ENCODE measurements around the gene CNKSR2.
"Not testable (repeated sequence)": the region's sequence is repeated elsewhere in the genome, so short reads cannot be mapped to it uniquely, and the experiment has no call there.

The CNKSR2 gene

GRCh38 chrX:21457718-21458117 lies 83.5 kb downstream of the CNKSR2 start:
- no peak for DNase-seq

DNA sequence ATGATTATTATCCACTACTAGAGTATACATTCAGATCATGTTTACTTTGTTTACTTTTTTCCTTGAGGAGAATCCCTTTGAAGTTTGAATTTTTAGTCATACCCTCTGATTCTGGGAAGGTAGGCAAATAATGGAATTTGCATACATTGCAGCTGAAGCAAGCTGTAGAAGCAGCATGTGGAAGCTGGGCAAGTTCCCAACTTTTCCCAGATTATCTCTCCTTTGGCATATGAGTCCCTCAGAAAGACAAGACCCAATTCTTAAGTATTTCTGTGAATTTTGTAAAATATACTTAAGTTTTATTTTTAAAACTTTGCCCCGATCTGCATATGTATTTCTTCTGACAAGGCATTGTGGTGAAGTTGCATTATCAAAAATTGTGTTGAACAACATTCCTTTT lies 94.9 kb downstream of the CNKSR2 start:
- DNase-seq = no peak

DNA sequence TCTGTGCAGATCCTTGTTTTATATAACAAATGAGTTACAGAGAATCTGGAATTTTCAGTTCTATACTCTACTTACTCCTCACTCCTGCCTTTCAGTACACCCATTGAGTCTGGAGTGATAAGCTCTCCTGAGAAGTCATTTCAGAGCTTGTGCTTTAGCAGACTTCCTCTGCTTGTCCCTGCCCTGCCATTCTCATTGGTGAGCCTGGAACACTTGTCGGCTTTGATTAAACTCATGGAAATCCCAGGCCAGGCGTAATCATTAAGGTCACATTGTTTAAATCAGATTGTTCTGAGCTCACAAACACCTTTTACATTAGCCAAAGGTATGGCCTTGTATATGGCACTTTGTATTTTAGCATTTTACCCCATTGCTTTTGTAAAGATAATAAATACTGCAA lies 102.7 kb downstream of the CNKSR2 start:
- DNase-seq = no peak

DNA sequence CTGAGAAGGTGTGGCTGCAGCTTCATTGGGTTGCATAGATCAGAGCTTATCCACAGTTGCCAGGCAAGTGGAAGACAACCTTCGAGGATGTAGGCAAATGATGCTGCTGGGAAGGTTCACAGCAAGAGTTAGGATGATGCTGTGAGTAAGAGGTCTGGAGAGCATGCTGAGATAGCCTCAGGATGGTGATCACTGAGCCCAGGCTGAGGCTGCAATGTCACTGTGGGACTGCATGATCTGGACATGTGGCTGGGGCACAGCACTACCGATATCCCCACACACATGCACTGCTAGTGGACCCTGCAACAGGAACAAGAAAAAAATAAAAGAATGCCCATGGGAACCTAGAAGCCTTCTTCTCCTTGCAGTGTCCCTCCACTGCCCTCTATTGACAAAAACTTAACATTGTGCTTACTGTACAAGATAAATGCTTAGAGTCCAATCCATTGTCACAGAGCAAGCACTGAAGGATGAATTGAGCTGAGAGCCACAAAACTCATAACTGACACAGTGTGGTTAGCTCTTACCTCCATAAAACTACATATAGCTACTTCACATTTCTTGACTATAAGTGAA lies 105.6 kb downstream of the CNKSR2 start:
- DNase-seq = no peak

- no peak for DNase-seq
Observed at GRCh38 chrX:21481761-21482160, 107.5 kb downstream of the CNKSR2 start.

DNA sequence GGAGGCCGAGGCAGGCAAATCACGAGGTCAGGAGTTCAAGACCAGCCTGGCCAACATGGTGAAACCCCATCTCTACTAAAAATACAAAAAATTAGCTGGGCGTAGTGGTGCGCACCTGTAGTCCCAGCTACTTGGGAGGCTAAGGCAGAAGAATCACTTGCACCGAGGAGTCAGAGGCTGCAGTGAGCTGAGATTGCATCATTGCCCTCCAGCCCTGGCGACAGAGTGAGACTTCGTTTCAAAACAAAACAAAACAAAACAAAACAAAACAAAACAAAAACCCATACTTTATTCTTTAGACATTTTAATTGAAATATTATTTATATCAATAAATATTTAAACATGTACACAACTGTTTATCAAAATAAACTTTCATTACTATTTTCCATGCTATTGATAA lies 109.8 kb downstream of the CNKSR2 start:
- not testable (repeated sequence) for DNase-seq

- DNase-seq = no peak
Observed at GRCh38 chrX:21487832-21488231, 113.6 kb downstream of the CNKSR2 start.

- no peak for DNase-seq
Observed at GRCh38 chrX:21490341-21490740, 116.1 kb downstream of the CNKSR2 start.

GRCh38 chrX:21493226-21493830 lies 119.1 kb downstream of the CNKSR2 start:
- DNase-seq = no peak

DNA sequence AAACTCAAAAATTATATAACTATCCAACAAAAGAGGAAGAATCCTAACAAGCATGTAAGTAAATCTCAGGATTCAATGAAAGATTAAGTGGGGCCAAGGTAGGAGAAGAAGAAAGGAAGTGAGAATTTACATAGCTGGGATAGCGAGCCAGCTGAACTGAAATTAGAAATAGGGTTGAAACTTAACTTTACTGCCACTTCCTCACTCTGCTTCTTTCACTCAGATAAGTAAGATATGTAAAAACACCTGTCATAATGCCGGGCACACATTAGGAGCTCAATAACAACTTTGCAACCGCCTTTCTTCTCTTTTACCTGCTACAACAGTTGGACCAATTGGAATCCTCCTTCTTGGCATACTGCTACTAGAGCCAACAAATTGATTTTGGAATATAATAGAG lies 129.4 kb downstream of the CNKSR2 start:
- no peak for DNase-seq

DNA sequence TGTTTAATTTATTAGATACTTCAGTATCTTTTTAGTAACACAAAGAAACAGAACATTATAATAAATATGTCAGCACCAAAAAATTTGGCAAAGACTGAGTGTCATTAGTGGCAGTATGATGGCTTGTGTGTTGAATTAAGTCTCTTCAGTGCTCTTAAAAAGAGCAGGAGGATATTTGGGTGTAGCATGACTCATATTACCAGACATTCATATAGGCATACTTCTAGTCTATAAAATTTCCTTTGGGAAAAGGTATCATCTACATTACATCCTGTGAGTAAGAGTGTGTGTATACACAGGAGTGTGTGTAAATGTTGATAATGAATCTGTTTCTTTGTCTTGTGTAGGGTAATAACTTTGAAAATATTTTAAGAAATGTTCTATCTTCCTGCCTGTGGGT lies 135.7 kb downstream of the CNKSR2 start:
- DNase-seq = no peak

- DNase-seq = no peak
Observed at GRCh38 chrX:21524008-21524407, 149.8 kb downstream of the CNKSR2 start.

- no peak for DNase-seq
Observed at GRCh38 chrX:21528076-21528475, 153.9 kb downstream of the CNKSR2 start.

DNA sequence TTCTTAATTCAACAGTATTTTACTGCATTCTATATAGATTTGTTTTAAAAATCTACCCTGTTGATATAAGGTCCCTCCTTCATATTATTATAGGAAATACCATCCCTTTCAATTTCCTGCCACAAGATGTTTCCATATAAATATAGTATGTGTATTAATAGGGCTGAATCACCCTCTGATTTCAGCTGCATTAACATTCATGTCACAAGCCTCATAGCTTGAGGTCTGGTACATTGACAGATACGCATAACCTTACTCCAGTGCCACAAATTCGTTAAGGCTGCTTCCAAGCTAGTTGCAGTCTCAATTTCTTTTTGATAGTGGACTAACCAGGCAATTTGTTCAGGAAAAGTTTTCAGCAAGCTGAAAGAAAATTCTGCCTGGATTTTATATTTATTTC lies 155.6 kb downstream of the CNKSR2 start:
- DNase-seq = no peak

DNA sequence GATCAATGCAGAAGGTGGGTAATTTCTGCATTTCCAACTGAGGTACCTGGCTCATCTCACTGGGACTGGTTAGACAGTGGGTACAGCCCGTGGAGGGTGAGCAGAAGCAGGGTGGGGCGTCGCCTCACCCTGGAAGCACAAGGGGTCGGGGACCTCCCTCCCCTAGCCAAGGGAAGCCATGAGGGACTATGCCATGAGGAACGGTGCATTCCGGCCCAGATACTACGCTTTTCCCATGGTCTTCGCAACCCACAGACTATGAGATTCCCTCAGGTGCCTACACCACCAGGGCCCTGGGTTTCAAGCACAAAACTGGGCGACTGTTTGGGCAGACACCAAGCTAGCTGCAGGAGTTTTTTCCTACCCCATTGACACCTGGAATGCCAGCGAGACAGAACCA lies 170.4 kb downstream of the CNKSR2 start:
- DNase-seq = not testable (repeated sequence)

- DNase-seq = no peak
Observed at GRCh38 chrX:21559417-21559816, 185.2 kb downstream of the CNKSR2 start.

- no peak for DNase-seq
Observed at GRCh38 chrX:21565025-21565424, 190.8 kb downstream of the CNKSR2 start.

DNA sequence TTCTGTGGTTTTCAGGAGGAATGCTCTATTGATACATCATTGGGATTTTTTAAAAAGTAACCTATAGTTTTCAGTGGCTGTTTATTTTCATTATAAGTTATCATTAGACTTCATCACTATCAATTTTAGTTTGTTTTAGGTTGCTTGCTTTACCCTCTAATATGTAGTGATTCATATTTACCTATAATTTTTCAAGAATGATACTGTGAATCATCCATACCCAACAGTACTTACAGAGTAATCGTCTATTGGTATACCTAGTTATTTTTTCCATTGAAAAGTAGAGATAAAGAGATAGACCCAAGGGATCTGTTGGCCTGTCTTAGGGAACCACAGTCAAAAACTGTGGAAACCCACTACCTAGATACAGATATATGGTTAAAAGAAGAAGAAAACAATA lies 200.6 kb downstream of the CNKSR2 start:
- DNase-seq = no peak

- no peak for DNase-seq
Observed at GRCh38 chrX:21581479-21581878, 207.3 kb downstream of the CNKSR2 start.

GRCh38 chrX:21586001-21586400 lies 211.8 kb downstream of the CNKSR2 start:
- DNase-seq = no peak

GRCh38 chrX:21590012-21590776 lies 216.0 kb downstream of the CNKSR2 start:
- DNase-seq = no peak

- no peak for DNase-seq
Observed at GRCh38 chrX:21606002-21606401, 231.8 kb downstream of the CNKSR2 start.

GRCh38 chrX:21610168-21610567 lies 235.9 kb downstream of the CNKSR2 start:
- no peak for DNase-seq

- no peak for DNase-seq
Observed at GRCh38 chrX:21612154-21612553, 237.9 kb downstream of the CNKSR2 start.

- no peak for DNase-seq
Observed at GRCh38 chrX:21616386-21616785, 242.2 kb downstream of the CNKSR2 start.
